Liver (tissue), 3 donors: ENCODE results near the gene FBLN1.

Experiments
- ATF3 ChIP-seq: IDR thresholded peaks from 2 replicates; pipeline ENCODE4 v1.6.1; 2016; ENCODE audit warnings: antibody characterized with exemption
- CTCF ChIP-seq: fragments of 150-350 bp; IDR thresholded peaks from 2 replicates; pipeline ENCODE4 v1.5.1; 2017; ENCODE audit warnings: improper control_type of control experiment, low read depth, low read length; ENCODE audit not compliant: missing input control
- MAX ChIP-seq: IDR thresholded peaks from 2 replicates; pipeline ENCODE4 v1.6.1; 2016; ENCODE audit warnings: antibody characterized with exemption
- RAD21 ChIP-seq, 2 donors: IDR thresholded peaks; 2 replicates each; pipeline ENCODE4 v1.6.1; 2016; ENCODE audit warnings: antibody characterized with exemption in 2 of 2, mild to moderate bottlenecking in 2 of 2
- REST ChIP-seq: IDR thresholded peaks from 2 replicates; pipeline ENCODE4 v1.6.1; 2016; ENCODE audit warnings: antibody characterized with exemption, mild to moderate bottlenecking
- donor health status: healthy.
- donor health status: healthy.

- no peak for TF ChIP-seq CTCF
- TF ChIP-seq REST = no peak
- TF ChIP-seq MAX = no peak
- TF ChIP-seq RAD21 (IDR thresholded peaks at IDR 0.05) = no peak
- no peak for TF ChIP-seq ATF3
Measured at GRCh38 chr22:45563362-45564040, 60.8 kb downstream of the FBLN1 start.
